ENCODE measurements around the gene DOK5.
A peak's percentile ranks its signal among the peaks of the same experiment; 100 is the strongest.

DOK5 gene

DNA sequence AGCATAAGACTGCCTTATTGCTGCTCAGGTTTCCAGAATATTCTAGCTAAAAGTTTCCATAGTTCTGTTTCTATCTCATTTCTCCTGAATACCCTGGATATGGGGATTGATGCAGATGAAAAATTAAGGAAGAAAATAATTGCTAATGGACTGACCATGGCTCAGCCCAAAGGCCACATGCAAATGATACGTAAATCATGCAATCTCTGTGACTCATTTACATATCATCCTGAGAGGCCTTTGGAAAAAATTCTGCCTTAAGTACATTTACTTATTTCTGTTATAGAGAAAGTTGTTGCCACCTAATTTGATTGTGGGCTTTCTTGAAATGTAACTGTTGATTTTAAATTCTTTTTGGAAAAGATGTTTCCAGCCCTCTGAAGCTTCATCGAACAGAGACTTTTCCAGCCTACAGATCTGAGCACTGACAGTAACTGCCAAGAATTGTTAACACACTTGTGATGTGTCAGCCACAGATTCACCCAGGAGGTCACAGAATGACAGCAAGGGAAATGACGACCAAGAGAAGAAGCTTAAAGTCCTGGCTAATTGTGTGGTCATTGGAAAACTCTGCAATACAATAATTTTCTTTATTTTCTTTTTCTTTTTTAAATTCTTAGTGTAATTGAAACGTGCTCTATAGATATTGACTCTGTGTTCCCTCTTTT lies 174.8 kb downstream of the DOK5 start:
- DNase-seq = no peak

DNA sequence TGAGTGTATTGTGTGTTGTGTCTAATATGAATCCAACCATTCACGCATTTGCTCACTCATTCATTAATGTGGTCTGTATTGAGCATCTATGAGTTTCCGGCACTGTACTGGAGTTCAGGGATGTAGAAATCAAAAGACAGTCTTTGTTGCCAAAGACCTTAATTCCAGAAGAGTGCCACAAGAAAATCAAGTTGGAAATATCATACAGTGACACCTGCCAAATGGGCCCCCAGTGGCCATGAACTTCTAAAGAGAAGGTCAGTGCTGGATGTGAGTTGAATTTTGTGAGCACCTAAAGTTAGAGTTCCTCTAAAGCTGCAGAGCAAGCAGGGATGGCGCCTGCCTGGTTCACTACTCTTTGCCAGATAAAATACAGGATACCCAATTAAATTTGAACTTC lies 175.9 kb downstream of the DOK5 start:
- DNase-seq = no peak

DNA sequence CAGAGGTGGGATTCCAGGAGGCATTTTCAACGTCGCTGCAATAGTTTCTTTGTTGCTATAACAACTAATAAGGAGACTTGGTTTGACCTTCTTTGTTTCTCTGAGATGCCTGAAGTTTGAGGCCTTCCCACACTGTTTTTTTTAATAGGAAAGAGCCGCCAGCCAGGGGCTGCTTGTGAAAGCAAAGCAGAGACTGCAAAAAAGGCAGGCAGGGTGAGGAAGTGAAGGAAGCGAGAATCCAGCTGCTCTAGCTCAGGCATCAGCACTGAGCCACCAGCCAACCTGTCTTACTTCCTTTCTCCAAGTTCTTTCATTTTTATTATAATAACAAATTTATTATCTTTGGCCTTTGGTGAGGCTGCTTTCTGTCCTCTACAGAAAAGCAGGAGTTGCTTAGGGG lies 179.1 kb downstream of the DOK5 start:
- no peak for DNase-seq

DNA sequence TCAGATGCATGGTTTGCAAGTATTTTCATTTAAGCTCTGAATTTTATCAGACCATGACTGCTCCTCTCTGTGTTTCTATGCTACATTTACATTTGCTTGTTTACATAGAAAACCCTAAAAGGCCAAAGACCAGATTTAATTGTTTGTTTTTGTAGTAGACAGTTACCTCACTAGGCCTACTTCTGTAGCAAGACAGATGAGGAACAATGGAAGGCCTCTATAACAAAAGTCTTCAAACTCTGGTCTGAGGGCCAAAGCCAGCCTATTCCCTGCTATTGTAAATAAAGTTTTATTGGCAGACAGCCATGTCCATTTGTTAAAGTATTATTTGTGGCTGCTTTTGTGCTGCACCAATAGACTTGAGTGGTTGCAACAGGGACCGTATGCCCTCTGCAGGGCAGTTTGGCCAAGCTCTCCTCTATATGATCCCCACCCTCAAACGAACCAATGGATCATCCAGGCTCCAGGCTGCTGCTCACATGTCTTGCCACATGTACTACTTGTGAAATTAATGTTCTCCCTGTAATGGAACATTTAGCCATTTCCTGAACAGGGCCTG lies 182.0 kb downstream of the DOK5 start:
- no peak for DNase-seq

DNA sequence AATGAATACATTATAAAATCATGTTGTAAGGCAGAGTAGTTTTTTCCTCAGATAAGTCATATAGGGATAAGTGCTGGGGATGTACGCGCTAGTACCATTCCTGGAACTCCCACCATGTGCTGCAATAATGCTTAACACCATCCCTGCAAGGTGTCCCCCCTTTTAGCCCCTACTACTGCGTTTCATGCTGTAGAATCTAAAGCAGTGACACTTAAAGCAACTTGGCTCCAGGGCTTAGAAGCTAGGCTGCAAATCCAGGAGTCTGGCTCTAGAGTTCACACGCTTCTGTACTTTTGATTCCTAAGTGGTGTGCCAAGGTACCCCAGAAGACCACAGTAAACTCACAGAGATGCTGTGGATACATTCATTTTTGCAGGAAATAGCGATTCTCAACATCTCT lies 183.1 kb downstream of the DOK5 start:
- no peak for DNase-seq

DNA sequence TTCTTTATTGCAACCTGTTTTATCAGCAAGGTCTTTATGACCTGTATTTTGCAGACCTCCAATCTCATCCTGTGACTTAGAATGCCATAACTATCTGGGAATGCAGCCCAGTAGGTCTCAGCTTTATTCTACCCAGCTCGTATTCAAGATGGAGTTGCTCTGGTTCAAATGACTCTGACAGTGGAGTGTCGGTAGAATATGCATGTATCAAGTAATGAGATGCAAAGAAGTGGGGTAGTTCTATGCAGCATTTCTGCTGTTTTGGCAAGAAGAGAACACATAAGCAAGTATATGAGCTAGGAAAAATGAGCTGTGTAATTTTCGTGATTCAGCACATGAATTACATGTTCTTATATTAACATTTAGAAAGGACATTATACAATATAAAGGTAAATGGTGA lies 185.9 kb downstream of the DOK5 start:
- no peak for DNase-seq

DNA sequence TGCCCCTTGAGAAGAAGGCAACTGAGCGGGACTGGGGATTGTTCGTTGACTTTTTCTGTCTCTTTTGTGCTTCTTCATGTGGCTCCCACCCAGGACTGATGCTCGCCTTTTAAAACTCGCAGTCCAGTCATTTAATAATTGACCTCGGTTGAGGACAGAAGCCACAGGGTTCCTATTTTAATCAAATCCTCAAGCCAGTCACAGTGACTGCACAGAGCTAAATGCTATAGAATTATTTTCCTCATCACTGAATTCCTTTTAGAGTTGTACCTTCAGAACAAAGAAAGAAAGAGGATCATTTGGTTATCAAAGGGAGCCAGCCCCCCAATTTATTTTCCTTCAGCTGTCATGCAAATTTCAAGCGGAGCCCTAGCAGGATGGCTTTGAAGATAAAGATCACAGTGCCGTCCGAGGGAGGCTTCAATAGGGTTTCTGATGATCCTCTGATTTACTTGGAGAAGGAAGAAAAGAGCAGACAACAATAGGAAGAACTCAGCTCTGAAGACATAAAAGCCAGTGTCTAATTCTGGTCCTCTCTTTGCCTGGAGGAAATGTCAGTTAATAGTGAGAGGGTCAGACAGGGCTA lies 186.6 kb downstream of the DOK5 start:
- DNase-seq = no peak

DNA sequence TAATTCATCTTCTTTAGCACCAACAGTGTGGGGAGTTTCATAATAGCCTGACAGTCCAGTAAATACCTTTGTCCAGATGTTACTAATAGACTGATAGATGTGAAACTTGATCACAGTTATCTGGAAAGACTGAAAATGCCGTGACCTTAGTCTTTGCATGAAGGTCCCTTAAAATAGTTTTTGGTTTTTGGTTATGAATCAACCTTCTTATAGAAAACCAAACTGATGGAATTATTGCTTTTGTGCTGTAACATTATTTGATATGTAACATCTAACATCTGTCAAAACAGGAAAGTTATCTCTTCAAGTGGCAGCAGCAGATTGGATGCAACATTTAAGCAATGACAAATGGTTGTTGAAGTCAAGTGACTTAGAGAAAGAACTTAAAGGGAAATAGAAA lies 190.4 kb downstream of the DOK5 start:
- DNase-seq = no peak

DNA sequence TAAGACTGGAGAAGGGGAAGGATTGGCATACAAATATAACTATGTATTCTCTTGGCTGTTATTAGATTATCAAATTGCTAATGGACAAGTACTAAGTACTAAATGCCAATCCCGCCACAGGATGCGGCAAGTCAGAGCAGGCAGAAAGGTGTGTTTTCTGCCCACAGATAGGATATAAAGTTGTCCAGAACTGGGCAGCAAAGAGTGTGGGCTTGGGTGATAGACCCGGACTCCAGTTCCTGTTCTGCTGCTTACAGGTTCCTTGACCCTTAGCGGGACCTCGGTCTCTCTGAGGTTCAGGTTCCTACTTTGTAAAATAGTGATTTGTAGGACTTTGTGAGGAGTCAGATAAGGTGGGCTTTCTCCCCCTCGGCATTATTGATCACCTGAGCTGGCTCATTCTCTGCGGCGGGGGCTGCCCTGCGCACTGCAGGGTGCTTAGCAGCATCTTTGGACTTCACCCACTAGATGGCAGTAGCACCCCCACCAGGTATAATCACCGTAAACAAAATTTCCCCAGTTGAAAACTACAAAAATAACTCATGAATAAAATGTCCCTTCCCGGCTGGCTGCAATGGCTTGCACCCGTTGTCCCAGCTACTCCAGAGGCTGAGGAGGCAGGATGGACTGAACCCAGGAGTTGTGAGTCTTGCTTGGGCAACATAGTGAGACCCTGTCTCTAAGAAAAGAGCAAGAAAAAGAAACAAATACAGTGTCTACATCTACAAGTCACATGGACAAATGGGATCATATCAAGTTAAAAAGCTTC lies 193.1 kb downstream of the DOK5 start:
- DNase-seq = peak; percentile 2

DNA sequence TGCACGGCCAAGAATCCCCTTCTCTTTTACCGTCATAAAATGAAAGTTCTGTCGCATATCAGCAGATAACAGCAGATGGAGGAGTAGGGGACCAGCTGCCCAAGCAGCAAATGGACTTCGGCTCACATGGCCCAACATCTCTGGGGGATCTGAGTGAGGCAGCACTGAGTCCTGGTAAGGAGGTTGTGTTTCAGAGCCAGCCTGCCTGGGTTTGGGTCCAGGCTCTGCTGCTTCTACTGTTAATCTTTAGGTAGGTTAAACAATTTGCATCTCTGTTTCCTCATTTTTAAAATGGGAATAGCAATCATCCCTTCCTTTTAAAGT lies 193.6 kb downstream of the DOK5 start:
- DNase-seq = no peak

DNA sequence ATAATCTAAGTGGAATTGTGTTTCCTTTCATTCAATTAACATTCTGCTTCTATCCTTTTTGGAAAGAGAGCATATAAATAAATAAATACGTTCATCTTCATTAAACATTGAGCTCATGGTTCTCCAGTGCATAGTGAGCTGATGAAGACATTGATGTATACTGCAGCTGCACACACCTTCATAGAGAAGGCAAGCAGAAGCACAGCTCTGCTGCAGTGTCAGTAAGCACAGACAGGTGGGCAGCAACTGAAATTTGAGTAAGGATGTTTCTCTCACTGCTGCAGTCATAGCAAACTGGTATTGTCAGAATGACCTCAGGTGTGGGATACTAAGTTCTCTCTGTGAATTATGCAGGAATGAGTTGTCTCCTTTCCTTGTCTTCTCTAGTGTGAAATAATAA lies 202.9 kb downstream of the DOK5 start:
- DNase-seq = no peak

DNA sequence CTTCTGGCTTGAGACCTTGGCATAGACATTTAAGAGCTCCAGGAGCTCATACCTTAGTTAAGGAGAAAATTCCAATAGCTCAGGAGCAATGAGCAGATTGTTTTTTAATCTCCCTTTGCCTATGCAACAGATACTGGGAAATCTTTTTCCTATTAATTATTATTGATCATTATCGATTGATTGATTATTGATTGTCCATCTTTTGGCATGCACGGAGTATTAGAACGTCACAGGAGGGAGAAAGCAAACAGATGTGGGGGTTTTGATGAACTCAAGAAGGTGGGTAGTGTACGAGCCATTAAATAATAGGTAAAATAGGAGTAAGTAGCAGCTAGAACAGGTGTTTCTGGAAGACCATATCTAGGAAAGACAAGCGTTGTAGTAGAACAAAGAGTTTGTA lies 205.0 kb downstream of the DOK5 start:
- DNase-seq = no peak

DNA sequence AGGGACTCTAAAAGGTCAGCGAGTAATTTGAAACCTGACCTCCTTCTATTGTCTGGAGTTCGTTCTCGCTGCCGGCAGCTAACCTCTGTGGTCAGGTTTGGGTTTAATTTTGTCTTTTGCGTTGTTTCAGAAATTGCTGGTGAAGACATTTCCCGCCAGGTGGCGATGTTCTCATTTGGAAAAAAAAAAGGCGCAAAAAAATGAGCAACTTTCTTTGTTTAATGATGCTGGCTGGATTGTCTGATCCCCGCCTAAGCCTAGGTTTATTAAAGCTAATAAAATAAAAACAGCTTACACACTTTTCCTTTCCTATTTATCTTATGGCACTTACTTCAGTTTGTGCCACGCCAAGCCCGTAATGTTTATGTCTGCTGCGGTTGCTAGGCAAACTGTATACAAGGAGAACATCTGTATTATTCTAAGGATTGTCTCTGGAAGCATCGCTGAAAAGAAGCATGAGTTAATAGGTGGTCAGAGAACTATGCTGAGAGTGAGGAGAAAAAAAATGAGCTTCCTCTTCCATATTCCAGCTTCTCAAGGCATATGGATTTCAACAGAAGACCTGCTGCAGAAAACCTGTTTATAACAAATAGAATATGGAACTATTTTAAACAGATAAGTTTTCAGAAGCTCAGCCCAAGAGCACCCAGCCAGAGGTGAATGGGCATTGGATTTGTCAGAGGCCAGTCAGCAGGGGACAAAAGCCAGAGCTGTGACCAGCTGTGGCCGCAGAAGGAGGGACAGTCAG lies 205.7 kb downstream of the DOK5 start:
- DNase-seq = no peak

DNA sequence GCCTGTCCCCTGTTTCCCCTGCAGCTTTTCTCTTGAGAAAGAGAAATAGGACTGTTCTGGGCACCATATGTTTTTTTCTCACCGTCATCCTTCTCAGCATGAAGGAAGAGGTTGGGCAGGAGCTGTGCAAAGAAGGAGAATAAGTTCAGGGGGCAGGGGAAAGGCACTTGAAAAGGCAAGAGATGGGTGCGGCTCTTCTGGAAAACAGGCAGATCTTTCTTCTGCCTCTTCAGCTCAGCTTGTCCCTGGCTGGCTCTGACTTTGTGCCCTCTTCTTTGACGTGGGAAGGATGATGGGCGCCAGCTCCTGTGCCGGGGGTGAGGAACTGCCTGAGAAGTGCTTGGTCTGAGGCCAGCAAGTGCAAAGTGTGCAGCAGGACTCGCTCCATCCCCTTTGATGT lies 206.5 kb downstream of the DOK5 start:
- DNase-seq = no peak

DNA sequence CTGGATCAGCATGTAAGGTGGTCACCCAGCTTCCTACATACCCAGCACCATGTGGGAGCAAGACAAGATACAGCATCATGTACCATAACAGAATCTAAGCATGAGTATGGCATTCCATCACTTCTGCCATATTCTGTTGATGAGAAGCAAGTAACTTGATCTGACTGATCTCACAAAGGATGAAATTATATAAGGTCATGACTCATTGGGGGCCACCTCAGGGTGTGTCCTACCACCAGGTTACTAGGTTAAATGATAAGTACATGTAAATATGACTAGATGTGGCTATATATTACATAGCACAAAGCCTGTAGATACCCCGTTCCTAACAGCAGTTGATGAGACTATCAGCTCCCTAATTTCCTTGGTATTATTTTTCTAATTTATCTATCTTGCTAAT lies 213.1 kb downstream of the DOK5 start:
- DNase-seq = no peak

DNA sequence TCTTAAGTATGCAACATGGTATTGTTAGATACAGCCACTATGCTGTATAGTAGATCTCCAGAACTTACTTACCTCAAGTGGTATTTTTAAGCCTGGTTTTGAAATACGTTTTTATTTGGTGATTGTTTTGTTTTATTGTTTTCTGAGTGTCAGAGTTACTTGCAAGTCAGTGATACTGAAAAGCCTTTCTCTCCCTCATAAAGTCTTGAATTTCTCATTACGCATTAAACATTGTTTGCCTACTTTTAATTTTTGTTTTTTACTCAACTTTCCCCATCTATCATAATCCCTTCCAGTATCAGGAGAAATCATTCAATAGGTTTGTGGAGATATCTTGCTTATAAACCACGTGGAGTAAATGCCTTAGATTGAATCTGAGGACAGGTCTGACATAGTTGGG lies 214.9 kb downstream of the DOK5 start:
- DNase-seq = no peak

DNA sequence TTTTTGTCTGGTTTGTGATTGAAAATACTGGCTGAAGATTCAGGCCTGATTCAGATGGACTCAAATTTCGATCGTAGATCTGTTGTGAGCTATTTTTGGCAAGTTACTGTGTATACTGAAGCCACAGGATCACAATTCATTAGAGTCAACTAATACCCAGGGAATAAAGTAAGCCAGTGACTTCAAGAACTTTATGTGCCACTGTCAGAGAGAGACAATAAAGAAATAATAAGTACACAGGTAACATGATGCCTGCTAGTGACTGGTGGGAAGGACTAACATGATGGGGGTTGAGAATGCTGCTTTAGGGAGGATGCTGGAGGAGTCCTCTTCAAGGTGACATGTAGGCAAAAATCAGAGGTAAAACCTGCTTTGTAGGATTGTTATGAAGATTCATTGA lies 215.9 kb downstream of the DOK5 start:
- DNase-seq = no peak

DNA sequence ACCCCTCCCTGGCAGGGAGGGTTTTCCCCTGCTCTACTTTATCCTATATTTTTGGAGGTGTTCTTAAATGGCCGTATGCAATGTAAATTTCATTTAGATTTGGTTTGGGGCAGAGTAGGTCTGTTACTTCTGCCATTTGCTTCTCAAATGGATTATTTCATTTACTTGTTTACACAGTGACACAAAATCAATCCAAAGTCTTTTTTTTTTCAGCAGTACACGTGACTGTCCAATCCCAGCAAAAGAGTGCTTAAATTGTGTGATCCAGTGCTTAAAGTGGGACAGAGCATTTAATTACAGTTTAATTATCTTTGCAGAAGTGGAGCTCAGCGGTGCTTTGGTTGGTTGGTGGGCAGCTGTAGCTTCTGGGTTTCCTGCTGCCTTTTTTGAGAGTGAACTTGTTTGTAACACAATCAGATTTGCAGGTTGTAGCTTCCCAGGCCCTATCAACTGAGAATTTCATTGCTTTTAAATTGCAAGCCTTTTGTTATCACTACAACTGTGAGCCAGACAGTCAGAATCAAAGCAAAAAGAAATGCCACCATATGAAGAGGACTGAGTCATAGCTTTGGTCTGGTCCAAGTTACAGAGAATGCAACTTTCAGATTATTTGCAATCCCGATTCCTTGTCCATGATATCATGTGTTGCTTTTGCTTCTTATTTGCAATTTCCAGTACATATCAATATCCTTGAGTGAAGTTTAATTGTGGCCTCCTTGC lies 216.9 kb downstream of the DOK5 start:
- no peak for DNase-seq

DNA sequence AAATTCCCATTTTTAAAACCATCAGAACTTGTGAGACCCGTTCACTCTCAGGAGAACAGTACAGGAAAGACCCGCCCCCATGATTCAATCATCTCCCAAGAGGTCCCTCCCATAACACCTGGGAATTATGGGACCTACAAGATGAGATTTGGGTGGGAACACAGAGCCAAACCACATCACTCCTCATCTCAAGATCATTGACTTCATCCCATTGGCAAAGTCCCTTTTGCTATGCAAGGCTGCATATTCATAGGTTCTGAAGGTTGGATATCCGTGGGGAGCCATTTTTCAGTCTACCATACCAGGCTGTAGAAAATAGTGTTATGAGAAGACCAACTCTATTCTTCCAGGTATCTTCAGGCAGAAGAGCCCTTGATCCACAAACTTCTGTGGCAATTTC lies 219.1 kb downstream of the DOK5 start:
- no peak for DNase-seq

DNA sequence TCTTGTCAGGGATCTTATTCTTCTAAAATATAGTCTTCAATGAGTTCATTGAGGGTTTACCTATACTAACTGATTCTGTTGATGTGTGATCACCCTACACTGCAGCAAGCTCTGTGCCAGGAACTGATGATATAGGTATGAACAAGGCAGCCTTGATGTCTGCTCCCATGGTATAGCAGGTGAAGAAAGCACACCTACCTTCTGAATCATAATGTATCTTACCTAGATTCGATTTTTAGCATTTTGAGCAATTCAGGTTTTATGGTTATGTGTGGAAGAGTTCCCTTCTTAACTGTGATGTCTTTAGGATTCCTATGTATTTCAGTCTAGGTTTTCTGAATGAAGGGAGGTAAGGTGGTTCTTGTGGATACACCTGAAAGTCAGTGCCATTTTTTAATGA lies 223.0 kb downstream of the DOK5 start:
- no peak for DNase-seq

Measured in NCI-H510A treated with DMSO at 0.1 percent for 48 hours (cell line).